H1 (cell line): Measurements from ENCODE around the gene FBXO38. TPM values are rescaled to one million over a fixed set of nuclear protein-coding genes. Genes with fewer than 3 reads are reported as not detected.

Experiments used
- polyA plus RNA-seq, 7 experiments: library from polyadenylated mRNA; depleted of rRNA in 3 of 7; stranded (reverse) in 5 of 7; unstranded in 2 of 7; fragments of >200 nt in 5 of 7; fragments of 200-250 nt in 2 of 7; gene quantifications; 1 replicate in 5 of 7; 2 replicates in 1 of 7; 4 replicates in 1 of 7; pipeline versions ENCODE4 v1.2.1 to v1.2.3, GENCODE V29; 2011 to 2013; ENCODE audit warnings: missing spikeins in 2 of 7, mixed read lengths in 2 of 7
- total RNA-seq: library from RNA; stranded (reverse); fragmentation: NEBNext Ultra II Directional; extraction: Animal tissue kit (Norgen Biotek cat#: 25700); gene quantifications from 2 replicates; pipeline ENCODE4 v1.2.1, GENCODE V29; 2021
- TF ChIP-seq, protein P1 (sequence below): fragments of 300-600 bp; sonication (generic); IDR thresholded peaks from 2 replicates; pipeline ENCODE4 v1.7.1; 2012; ENCODE audit warnings: low read length, moderate library complexity, mild to moderate bottlenecking, inconsistent platforms; ENCODE audit not compliant: insufficient replicate concordance
- TF ChIP-seq, protein P2 (sequence below): IDR thresholded peaks from 2 replicates; pipeline ENCODE4 v1.6.1; 2012; ENCODE audit warnings: inconsistent platforms

FBXO38 gene
- total and polyA plus RNA-seq, 2 of the 8 experiments (the other 6 are each of a cell fraction or from before 2014, with no cell fraction given): 9.1 to 34.3 TPM

DNA sequence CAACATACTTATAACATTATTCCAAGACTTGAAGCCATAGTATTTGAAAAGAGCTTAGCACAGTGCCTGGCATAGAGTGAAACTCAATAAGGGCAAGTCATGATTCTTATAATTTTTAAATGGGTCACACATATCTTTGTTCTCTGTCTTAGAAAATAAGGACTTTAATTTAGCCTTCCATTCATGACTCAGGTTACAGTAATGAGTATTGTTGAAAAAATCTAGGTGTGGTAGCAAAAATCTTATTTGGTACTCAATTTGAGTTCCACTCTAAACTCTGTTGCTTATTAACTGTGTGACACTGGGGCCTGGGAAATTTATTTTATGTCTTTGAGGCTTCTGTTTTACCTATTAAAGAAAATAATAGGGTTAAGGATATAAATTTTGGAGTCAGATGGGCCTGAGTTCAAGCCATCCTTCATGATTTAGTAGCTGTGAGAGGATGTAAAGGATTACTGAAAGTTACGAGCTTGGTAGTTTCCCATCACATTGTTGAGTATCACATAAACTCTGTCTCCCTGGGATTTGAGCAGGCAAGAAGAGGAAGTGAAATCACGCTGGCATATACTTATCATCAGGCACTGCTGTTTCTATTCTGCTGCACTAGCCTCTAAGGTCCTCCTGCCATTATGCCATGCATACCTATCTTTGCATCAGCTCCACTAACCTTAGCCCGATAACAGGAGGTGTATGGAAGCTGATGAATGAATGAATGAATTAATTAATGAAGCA lies 46.9 kb upstream of the FBXO38 start (continued):
- TF ChIP-seq, protein P1, sequence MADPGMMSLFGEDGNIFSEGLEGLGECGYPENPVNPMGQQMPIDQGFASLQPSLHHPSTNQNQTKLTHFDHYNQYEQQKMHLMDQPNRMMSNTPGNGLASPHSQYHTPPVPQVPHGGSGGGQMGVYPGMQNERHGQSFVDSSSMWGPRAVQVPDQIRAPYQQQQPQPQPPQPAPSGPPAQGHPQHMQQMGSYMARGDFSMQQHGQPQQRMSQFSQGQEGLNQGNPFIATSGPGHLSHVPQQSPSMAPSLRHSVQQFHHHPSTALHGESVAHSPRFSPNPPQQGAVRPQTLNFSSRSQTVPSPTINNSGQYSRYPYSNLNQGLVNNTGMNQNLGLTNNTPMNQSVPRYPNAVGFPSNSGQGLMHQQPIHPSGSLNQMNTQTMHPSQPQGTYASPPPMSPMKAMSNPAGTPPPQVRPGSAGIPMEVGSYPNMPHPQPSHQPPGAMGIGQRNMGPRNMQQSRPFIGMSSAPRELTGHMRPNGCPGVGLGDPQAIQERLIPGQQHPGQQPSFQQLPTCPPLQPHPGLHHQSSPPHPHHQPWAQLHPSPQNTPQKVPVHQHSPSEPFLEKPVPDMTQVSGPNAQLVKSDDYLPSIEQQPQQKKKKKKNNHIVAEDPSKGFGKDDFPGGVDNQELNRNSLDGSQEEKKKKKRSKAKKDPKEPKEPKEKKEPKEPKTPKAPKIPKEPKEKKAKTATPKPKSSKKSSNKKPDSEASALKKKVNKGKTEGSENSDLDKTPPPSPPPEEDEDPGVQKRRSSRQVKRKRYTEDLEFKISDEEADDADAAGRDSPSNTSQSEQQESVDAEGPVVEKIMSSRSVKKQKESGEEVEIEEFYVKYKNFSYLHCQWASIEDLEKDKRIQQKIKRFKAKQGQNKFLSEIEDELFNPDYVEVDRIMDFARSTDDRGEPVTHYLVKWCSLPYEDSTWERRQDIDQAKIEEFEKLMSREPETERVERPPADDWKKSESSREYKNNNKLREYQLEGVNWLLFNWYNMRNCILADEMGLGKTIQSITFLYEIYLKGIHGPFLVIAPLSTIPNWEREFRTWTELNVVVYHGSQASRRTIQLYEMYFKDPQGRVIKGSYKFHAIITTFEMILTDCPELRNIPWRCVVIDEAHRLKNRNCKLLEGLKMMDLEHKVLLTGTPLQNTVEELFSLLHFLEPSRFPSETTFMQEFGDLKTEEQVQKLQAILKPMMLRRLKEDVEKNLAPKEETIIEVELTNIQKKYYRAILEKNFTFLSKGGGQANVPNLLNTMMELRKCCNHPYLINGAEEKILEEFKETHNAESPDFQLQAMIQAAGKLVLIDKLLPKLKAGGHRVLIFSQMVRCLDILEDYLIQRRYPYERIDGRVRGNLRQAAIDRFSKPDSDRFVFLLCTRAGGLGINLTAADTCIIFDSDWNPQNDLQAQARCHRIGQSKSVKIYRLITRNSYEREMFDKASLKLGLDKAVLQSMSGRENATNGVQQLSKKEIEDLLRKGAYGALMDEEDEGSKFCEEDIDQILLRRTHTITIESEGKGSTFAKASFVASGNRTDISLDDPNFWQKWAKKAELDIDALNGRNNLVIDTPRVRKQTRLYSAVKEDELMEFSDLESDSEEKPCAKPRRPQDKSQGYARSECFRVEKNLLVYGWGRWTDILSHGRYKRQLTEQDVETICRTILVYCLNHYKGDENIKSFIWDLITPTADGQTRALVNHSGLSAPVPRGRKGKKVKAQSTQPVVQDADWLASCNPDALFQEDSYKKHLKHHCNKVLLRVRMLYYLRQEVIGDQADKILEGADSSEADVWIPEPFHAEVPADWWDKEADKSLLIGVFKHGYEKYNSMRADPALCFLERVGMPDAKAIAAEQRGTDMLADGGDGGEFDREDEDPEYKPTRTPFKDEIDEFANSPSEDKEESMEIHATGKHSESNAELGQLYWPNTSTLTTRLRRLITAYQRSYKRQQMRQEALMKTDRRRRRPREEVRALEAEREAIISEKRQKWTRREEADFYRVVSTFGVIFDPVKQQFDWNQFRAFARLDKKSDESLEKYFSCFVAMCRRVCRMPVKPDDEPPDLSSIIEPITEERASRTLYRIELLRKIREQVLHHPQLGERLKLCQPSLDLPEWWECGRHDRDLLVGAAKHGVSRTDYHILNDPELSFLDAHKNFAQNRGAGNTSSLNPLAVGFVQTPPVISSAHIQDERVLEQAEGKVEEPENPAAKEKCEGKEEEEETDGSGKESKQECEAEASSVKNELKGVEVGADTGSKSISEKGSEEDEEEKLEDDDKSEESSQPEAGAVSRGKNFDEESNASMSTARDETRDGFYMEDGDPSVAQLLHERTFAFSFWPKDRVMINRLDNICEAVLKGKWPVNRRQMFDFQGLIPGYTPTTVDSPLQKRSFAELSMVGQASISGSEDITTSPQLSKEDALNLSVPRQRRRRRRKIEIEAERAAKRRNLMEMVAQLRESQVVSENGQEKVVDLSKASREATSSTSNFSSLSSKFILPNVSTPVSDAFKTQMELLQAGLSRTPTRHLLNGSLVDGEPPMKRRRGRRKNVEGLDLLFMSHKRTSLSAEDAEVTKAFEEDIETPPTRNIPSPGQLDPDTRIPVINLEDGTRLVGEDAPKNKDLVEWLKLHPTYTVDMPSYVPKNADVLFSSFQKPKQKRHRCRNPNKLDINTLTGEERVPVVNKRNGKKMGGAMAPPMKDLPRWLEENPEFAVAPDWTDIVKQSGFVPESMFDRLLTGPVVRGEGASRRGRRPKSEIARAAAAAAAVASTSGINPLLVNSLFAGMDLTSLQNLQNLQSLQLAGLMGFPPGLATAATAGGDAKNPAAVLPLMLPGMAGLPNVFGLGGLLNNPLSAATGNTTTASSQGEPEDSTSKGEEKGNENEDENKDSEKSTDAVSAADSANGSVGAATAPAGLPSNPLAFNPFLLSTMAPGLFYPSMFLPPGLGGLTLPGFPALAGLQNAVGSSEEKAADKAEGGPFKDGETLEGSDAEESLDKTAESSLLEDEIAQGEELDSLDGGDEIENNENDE: no peak
- TF ChIP-seq, protein P2, sequence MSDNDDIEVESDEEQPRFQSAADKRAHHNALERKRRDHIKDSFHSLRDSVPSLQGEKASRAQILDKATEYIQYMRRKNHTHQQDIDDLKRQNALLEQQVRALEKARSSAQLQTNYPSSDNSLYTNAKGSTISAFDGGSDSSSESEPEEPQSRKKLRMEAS: no peak
